T-helper 22 cell (primary cell): Measurements from ENCODE around the gene IRF2BPL.

Experiments
- DNase-seq: peaks from one replicate; pipeline ENCODE4 v3.0.0-alpha.2; 2020; ENCODE audit warnings: low read depth

The IRF2BPL gene

GRCh38 chr14:76985540-76986230 lies 42.8 kb downstream of the IRF2BPL start:
- DNase-seq: no peak

GRCh38 chr14:76984787-76985375 lies 43.6 kb downstream of the IRF2BPL start:
- no peak for DNase-seq

GRCh38 chr14:76984297-76984696 lies 44.2 kb downstream of the IRF2BPL start:
- DNase-seq: no peak

GRCh38 chr14:76981670-76982069 lies 46.8 kb downstream of the IRF2BPL start:
- DNase-seq: no peak

DNA sequence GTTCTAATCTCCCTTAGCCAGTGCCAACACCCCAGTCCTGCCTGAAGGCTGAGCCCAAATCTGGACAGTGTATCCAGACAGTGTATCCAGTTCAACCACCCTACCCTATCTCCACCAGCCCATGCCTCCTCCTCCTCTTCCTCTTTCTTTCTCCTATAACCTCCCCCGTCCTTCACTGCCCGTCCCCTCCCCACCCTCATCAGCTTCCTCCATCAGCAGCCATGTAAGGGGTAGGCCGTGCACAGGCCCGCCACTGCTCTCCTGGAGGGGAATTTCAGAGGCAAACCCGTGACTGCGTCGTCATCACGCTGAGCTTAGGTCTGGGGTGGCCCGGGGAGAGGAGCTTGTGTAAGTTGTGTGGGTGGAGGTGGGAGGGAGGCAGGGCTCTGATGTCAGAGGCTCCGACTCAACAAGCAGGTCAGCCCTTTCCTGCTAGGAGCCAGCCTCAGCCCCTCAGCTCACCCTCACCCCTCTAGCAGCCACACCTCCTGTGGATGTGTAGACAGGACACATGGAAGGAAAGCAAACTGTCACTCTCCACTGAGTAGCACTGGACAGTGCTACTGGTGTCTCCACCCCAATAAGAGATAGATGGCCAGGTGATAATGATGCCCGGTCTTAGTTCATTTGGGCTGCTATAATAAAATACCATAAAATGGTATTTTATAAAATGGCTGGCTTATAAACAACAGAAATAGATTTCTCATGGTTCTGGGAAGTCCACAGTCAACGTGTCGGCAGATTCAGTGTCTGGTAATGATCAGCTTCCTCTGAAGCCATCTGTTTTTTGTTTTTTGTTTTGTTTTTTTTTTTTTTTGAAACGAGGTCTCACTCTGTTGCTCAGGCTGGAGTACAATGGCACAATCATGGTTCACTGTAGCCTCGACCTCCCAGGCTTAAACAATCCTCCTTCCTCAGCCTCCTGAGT lies 50.5 kb downstream of the IRF2BPL start:
- peak; percentile 87 for DNase-seq

GRCh38 chr14:76976240-76977005 lies 52.1 kb downstream of the IRF2BPL start:
- DNase-seq: no peak

DNA sequence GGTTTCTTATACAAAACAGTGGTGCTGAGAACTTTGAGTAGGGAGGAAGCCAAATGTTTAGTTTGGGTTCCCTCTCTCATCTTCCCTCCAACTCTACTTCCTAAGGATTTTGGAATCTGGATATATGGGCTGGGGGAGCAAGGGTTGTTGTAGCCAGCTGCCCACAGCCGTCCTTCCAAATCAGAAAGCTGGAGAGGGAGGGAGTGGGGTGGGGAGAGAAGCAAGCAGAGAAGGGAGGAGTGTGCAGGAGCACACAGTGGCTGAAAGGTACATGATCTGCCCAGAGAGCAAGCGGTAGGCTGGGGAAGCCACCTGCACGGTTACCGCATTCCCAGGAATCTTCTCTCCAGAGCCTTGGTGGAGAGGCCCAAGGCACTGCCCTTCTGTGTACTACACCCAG lies 52.7 kb downstream of the IRF2BPL start:
- no peak for DNase-seq

GRCh38 chr14:76975051-76975450 lies 53.5 kb downstream of the IRF2BPL start:
- DNase-seq: no peak
